T-helper 17 cell (primary cell): ENCODE measurements around the gene SLC38A7. TPM values are rescaled to one million over a fixed set of nuclear protein-coding genes. Genes with fewer than 3 reads are reported as not detected.

ENCODE experiments used
- ATAC-seq: fragments of 150-1000 bp; cut with Tn5 transposase; 2 replicates; pipeline ENCODE4 v1.10.0; 2021; ENCODE audit warnings: mild to moderate bottlenecking, moderate library complexity
- DNase-seq, 3 donors: peaks; one replicate each; pipeline versions ENCODE4 v3.0.0 to v3.0.0-alpha.2; 2020 to 2021
- H3K9me3 ChIP-seq: one replicate; pipeline ENCODE4 v1.7.0; 2013; ENCODE audit warnings: low read length, mild to moderate bottlenecking; ENCODE audit not compliant: control insufficient read depth, poor library complexity, severe bottlenecking
- H3K27ac Mint-ChIP-seq: one replicate; pipeline ENCODE4 v1.8.0; 2022; ENCODE audit warnings: mild to moderate bottlenecking, moderate library complexity, mixed read lengths
- H3K27me3 Mint-ChIP-seq: one replicate; pipeline ENCODE4 v1.8.0; 2022; ENCODE audit warnings: mixed read lengths
- H3K36me3 Mint-ChIP-seq: one replicate; pipeline ENCODE4 v1.8.0; 2022; ENCODE audit warnings: low read depth, mixed read lengths
- H3K4me1 Mint-ChIP-seq: one replicate; pipeline ENCODE4 v1.8.0; 2022; ENCODE audit warnings: mild to moderate bottlenecking, mixed read lengths
- H3K4me3 Mint-ChIP-seq: one replicate; pipeline ENCODE4 v1.8.0; 2022; ENCODE audit warnings: mild to moderate bottlenecking, moderate library complexity, mixed read lengths
- total RNA-seq, 4 donors: library from RNA in 2 of 4; stranded (reverse) in 2 of 4; gene quantifications; one replicate each; pipeline ENCODE4 v1.2.3 and lab custom pipeline; 2022 to 2026

Gene SLC38A7, protein sequence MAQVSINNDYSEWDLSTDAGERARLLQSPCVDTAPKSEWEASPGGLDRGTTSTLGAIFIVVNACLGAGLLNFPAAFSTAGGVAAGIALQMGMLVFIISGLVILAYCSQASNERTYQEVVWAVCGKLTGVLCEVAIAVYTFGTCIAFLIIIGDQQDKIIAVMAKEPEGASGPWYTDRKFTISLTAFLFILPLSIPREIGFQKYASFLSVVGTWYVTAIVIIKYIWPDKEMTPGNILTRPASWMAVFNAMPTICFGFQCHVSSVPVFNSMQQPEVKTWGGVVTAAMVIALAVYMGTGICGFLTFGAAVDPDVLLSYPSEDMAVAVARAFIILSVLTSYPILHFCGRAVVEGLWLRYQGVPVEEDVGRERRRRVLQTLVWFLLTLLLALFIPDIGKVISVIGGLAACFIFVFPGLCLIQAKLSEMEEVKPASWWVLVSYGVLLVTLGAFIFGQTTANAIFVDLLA
- 1 to 10 TPM; 7.6 to 9.2 TPM for total RNA-seq
- total RNA-seq (lab: John Stamatoyannopoulos, UW), result 5.7 to 9.3 reads per million in 2 donors

DNA sequence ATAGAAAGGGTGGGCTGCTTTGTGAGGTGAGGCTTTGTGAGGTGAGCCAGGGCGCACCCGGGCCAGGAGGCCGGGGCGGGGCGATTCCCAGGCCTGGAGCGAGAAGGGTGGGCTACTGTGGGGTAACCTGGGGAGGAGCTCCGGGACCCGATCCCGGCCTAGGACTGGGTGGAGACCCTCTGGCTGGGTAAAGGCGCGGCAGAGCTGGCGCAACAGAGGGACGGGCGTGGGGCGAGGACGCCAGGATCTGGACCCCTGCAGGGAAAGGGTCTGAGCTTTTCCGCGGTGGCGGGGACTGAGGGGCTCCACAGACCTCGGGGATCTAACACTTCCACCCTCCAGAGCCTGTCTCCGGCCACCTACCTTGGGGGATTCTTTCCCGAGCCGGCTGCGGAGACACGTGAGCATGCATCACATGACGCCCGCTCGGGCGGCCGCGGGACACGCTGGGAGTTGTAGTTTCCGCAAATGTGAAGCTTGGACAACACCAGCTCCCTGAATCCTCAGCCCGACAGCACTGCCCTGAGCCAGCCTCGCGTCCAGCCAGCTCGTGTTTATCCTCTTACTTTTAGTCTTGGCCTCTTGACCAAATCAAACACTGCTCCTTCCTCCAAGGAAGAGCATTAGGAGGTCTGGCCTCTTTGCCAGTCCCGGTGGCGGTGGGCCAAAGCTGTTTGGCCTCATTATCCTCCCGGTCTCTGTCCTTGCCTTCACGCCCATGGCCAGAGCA lies at the start of gene SLC38A7:
TSS of gene SLC38A7 (minus strand) at position 417 of the 730 bp plus-strand sequence. CDS start 4,644 bp downstream, outside the sequence.
- H3K4me1 Mint-ChIP-seq, result peaks cover 19% of the 10 kb centered on the region
- H3K36me3 Mint-ChIP-seq, result peaks cover 5% of the 10 kb centered on the region
- peak within 1 kb of the TSS; percentile 37 for H3K27ac Mint-ChIP-seq

DNA sequence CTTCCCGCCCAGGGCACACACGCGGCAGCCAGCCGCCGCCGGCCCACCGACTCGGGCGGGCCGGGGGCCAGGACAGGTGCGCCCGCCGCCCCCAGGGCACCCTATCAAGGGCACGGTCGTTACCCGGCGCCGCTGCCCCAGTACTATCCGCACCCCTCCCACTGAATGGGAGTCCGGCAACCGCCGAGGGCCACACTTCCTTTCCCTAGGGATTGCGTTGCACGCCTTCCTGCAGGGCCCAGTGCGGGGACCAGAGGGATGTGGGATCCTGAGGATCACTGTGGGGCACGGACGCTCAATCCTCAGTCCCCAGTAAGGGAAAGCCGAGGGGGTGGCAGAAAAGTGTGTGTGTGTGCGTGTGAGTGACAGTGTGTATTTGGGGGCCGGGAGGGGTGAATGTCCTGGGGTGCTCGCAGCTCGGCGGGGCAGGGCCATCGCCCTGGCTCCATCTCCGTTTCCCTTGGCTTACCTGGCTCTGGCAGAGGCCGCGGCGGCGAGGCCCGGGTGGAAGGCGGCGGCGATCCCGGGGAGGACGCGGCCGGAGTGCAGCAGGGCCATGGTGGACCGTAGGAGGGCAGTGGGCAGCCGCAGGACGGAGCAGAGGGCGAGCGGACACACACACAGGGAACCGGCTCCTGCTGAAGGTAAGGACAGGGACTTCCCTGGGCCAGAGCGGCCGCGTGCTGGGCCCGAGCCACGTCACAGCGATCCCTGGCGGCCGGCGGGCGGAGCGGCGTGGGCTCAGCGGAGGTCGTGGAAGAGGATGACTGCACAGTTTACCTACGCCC lies 49.3 kb upstream of the SLC38A7 start, which contains the start of gene GOT2:
TSS of gene GOT2 (minus strand) at position 646 of the 788 bp plus-strand sequence. CDS start at position 558, 88 bp downstream.
- H3K4me3 Mint-ChIP-seq, result peak within 1 kb of the TSS; percentile 99
- ATAC-seq (peak; percentile 99), DNase-seq (peak; percentile 66 to 78 (median 68))
- peak within 1 kb of the TSS; percentile 93 for H3K27ac Mint-ChIP-seq
- H3K9me3 ChIP-seq, result no peaks in the 10 kb centered on the region
- H3K36me3 Mint-ChIP-seq, result peaks cover 2% of the 10 kb centered on the region
- peaks cover 20% of the 10 kb centered on the region for H3K4me1 Mint-ChIP-seq
- no peaks in the 10 kb centered on the region for H3K27me3 Mint-ChIP-seq

More for the DNA sequence above, at the start of gene SLC38A7:
- ATAC-seq (peak; percentile 95), DNase-seq (peak; percentile 49 to 57 (median 51))
- Mint-ChIP-seq H3K4me3 (peak within 1 kb of the TSS; percentile 93), H3K27me3 (peaks cover 5% of the 10 kb centered on the region)
- no peaks in the 10 kb centered on the region for H3K9me3 ChIP-seq

GRCh38 chr16:58733248-58733670 lies 48.7 kb upstream of the SLC38A7 start:
- H3K36me3 Mint-ChIP-seq, result peaks cover 2% of the 10 kb centered on the region

GRCh38 chr16:58732545-58733247 lies 48.1 kb upstream of the SLC38A7 start:
- Mint-ChIP-seq H3K4me3 (peak overlapping the region; percentile 99), H3K36me3 (peaks cover 2% of the 10 kb centered on the region), H3K4me1 (peaks cover 20% of the 10 kb centered on the region), H3K27ac (peak overlapping the region; percentile 93), H3K27me3 (no peaks in the 10 kb centered on the region)
- no peaks in the 10 kb centered on the region for H3K9me3 ChIP-seq
- no peak for ATAC-seq
- DNase-seq, result no peak

More at GRCh38 chr16:58733248-58733670, 48.7 kb upstream of the SLC38A7 start:
- H3K27me3 Mint-ChIP-seq, result no peaks in the 10 kb centered on the region
- H3K4me3 Mint-ChIP-seq, result peak overlapping the region; percentile 99
- no peaks in the 10 kb centered on the region for H3K9me3 ChIP-seq
- no peak for DNase-seq
- ATAC-seq, result no peak
- peak overlapping the region; percentile 93 for H3K27ac Mint-ChIP-seq
- H3K4me1 Mint-ChIP-seq, result peaks cover 20% of the 10 kb centered on the region

GRCh38 chr16:58730724-58731370 lies 46.3 kb upstream of the SLC38A7 start:
- Mint-ChIP-seq H3K4me1 (peaks cover 23% of the 10 kb centered on the region), H3K27ac (no peak overlapping the region), H3K36me3 (peaks cover 2% of the 10 kb centered on the region), H3K4me3 (no peak overlapping the region), H3K27me3 (no peaks in the 10 kb centered on the region)
- no peaks in the 10 kb centered on the region for H3K9me3 ChIP-seq
- ATAC-seq (no peak), DNase-seq (no peak)

DNA sequence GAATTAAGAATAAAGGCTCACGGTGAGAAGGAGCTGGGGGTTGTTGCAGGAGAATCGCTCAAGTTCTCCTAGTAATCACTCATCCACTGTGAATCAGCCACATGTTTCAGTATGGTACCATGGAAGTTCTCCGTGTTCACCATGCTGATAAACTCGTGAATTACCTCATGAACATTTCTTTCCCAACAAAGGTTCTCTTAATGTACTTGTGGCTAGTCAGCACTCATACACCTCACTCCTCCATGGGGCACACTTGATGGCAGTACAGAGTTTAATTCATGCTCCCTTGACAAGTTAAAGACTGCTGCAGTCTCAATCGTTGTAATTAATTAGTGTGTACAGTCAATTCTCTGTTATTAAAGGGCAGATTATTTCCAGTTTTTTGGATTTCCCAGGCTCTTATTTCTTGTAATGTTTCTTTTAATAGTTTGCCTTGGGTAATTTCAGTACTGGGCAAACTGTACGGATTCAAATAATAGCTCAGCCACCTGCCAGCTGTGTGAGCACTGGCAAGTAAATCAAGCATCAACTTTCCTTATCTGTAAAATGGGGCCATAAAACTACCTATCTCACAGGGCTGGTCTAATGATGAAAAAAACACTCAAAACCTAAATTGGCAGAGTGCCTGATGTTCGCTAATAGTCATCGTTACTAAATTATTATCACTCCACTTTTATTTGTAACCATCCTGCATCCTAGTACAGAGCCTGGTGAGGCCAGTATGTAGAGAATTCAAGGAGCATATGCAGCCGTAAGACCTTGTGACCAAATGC lies 43.4 kb upstream of the SLC38A7 start:
- DNase-seq (no peak), ATAC-seq (no peak)
- H3K9me3 ChIP-seq, result no peaks in the 10 kb centered on the region
- H3K4me3 Mint-ChIP-seq, result no peak overlapping the region
- H3K27ac Mint-ChIP-seq, result peak overlapping the region; percentile 47
- no peaks in the 10 kb centered on the region for H3K36me3 Mint-ChIP-seq
- no peaks in the 10 kb centered on the region for H3K27me3 Mint-ChIP-seq
- H3K4me1 Mint-ChIP-seq, result peaks cover 21% of the 10 kb centered on the region

DNA sequence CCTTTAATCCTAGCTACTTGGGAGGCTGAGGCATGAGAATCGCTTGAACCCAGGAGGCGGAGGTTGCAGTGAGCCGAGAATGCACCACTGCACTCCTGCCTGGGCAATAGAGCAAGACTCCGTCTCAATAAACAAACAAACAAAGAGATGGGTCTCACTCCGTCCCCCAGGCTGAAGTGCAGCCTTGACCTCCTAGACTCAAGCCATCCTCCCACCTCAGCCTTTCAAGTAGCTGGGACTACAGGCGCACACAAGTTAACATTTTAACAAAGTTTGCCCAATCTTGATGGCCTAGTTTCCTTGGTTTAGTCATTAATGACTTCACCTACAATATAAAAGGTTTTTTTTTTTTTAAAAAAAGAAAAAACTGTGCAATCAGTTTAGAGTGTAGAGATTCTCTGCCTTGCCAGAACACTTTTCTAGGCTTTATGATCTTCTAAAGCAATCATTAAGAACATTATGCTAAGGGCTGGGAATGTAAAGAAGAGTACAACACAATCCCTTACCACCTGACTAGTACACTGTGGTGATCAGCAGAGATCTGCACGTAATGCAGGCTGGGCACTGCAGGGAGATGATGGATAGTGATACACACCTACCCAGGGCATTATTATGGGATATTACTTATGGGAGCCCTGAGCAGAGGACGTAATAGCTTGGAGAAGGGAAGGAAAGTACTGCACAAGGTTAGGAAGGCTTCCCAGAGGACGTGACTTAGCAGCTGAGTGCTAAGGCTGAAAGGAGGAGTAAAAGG lies 42.6 kb upstream of the SLC38A7 start:
- Mint-ChIP-seq H3K27ac (peak overlapping the region; percentile 47), H3K36me3 (no peaks in the 10 kb centered on the region), H3K4me1 (peaks cover 14% of the 10 kb centered on the region), H3K27me3 (no peaks in the 10 kb centered on the region), H3K4me3 (no peak overlapping the region)
- DNase-seq (no peak), ATAC-seq (no peak)
- no peaks in the 10 kb centered on the region for H3K9me3 ChIP-seq

DNA sequence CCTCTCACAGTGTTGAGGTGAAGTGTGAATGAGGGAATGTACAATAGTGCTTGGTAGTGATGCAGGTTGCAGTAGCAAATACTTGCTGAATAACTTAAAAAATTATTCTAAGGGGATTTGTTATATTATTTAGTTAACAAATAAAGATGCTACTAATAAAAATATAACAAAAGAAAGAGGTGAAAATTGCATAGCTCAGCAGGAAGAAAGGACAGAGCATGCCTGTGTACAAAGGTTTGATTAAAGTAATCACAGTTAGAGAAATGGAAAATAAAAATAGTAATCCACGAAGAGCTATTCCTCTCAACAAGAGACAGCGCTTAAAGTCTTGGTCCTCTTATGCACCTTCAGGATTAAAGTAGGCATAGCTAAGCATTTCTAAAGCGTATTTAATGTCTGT lies 38.5 kb upstream of the SLC38A7 start:
- no peak overlapping the region for H3K4me3 Mint-ChIP-seq
- DNase-seq, result no peak
- no peak for ATAC-seq
- no peak overlapping the region for H3K27ac Mint-ChIP-seq
- peaks cover 6% of the 10 kb centered on the region for H3K4me1 Mint-ChIP-seq
- no peaks in the 10 kb centered on the region for H3K27me3 Mint-ChIP-seq
- no peaks in the 10 kb centered on the region for H3K9me3 ChIP-seq
- H3K36me3 Mint-ChIP-seq, result no peaks in the 10 kb centered on the region

DNA sequence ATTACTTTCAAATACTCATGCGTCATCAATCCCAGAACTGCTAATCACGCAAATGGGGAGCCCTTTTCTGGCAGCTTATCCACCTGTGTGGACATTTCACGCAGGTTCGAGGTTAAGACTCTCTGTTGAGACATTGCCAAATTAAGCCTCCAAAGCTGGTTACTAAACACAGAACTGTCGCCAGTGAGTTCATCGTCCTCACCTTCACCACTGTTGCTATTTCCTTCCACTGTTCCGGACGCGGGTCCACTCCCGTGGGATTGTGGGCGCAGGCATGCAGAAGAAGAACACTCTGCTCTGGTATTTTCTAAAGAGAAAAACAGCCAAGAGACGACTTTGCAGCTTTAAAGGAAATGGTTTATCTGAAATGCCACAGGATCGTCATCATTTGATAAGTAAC lies 33.4 kb upstream of the SLC38A7 start:
- Mint-ChIP-seq H3K27me3 (no peaks in the 10 kb centered on the region), H3K27ac (no peak overlapping the region), H3K4me1 (no peaks in the 10 kb centered on the region), H3K4me3 (no peak overlapping the region), H3K36me3 (peaks cover 8% of the 10 kb centered on the region)
- ATAC-seq (no peak), DNase-seq (no peak)
- H3K9me3 ChIP-seq, result no peaks in the 10 kb centered on the region

- H3K36me3 Mint-ChIP-seq, result peaks cover 8% of the 10 kb centered on the region
Observed at GRCh38 chr16:58716468-58716867, 31.9 kb upstream of the SLC38A7 start.

GRCh38 chr16:58713742-58714141 lies 29.2 kb upstream of the SLC38A7 start:
- no peak for DNase-seq
- no peak for ATAC-seq
- Mint-ChIP-seq H3K27me3 (no peaks in the 10 kb centered on the region), H3K27ac (no peak overlapping the region), H3K36me3 (peaks cover 8% of the 10 kb centered on the region), H3K4me3 (no peak overlapping the region), H3K4me1 (no peaks in the 10 kb centered on the region)
- no peaks in the 10 kb centered on the region for H3K9me3 ChIP-seq

More at GRCh38 chr16:58716468-58716867, 31.9 kb upstream of the SLC38A7 start:
- no peak for ATAC-seq
- no peaks in the 10 kb centered on the region for H3K4me1 Mint-ChIP-seq
- H3K27ac Mint-ChIP-seq, result peak overlapping the region; percentile 49
- DNase-seq, result no peak
- no peaks in the 10 kb centered on the region for H3K27me3 Mint-ChIP-seq
- H3K9me3 ChIP-seq, result no peaks in the 10 kb centered on the region
- H3K4me3 Mint-ChIP-seq, result no peak overlapping the region
